NK-92 treated with Interleukin-12 subunit alpha and Interleukin-12 subunit beta, amount 100 ng/mL, for 24 hours (cell line): ENCODE data around the gene RTF2.

ENCODE experiments used
- DNase-seq: peaks from one replicate; lab custom pipeline; 2025; lab: John Stamatoyannopoulos, UW

Gene RTF2, protein sequence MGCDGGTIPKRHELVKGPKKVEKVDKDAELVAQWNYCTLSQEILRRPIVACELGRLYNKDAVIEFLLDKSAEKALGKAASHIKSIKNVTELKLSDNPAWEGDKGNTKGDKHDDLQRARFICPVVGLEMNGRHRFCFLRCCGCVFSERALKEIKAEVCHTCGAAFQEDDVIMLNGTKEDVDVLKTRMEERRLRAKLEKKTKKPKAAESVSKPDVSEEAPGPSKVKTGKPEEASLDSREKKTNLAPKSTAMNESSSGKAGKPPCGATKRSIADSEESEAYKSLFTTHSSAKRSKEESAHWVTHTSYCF

GRCh38 chr20:56468316-56469076, at the start of gene RTF2:
Gene RTF2, plus strand, starts transcription at chr20:56468627. Its CDS starts 71 bp downstream, at chr20:56468698.
- peak; percentile 90 for DNase-seq

GRCh38 chr20:56420028-56420427, 48.4 kb upstream of the RTF2 start:
- no peak for DNase-seq

GRCh38 chr20:56420940-56421688, 47.3 kb upstream of the RTF2 start:
- no peak for DNase-seq

DNA sequence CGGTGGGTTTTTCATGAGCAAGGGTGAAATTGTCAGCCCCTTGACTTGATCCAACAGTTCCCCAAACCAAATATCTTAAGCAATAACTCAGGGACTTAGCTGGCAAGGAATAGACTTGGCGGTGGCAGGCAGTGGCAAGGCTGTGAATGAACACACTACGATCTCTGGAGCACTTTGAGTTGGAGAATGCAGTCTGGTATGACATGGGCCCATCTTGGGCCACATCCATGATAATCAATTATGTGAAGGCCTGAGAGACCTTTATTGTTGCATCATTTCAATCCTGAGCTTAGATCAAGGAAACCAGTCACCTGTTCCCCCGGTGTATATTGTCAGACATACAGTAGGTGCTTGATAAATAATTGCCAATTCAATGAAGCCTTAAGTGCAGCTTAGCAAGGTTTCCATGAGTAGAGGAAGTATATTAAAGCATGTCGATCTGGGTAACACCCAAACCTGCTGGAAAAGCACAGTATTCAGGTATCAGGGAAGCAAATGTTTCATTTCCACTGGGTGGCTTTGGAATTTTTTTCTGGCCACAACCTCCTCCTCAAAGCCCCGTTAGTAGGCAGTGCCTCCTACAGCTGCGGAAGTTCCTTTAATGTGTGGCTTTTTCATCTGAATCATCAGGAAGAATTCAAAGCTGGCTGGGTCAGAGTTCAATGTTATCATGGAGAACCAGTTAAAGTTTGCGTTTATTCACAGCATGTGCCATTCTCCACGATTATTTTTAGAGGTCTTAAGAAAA, 46.2 kb upstream of the RTF2 start:
- no peak for DNase-seq

- no peak for DNase-seq
These were observed 45.6 kb upstream of the RTF2 start for GRCh38 chr20:56422824-56423189.

DNA sequence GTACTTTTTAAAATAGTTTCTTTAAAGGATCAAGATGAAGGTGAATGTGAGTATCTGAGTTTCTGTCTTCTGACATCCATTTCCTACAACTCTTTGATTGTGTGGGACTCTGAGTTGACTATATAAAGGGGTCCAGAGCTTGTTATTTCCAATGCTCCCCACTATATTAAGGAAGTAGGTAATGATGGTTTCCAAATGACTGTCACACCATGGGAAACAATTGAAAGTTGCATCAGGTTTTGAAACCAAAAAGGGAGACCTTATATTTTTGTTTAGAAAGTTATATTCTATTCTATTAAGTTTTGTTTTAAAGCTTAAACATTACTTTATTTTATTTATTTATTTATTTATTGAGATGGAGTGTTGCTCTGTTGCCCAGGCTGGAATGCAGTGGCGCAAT, 45.2 kb upstream of the RTF2 start:
- no peak for DNase-seq

DNA sequence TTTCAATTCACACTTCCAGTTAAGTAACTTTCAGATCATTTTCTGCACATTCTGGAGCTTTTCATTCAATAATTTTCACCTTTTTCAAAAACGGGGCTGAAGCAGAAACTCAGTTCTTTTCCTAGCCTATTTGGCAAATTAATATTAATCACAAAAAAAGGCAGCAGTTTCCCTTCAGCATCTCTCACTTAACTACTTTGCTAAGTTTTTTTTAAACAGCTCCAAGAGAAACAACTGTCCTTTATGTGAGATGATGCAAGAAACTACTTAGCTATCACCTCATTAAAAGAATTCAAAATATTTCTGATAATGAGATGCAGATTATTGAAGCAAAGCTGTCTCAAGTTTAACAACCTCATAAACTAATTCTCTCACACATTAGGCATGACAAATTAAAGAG, 44.5 kb upstream of the RTF2 start:
- no peak for DNase-seq

- DNase-seq: no peak
These were observed 43.5 kb upstream of the RTF2 start for GRCh38 chr20:56424931-56425330.

- DNase-seq: no peak
These were observed 42.4 kb upstream of the RTF2 start for GRCh38 chr20:56426026-56426425.

DNA sequence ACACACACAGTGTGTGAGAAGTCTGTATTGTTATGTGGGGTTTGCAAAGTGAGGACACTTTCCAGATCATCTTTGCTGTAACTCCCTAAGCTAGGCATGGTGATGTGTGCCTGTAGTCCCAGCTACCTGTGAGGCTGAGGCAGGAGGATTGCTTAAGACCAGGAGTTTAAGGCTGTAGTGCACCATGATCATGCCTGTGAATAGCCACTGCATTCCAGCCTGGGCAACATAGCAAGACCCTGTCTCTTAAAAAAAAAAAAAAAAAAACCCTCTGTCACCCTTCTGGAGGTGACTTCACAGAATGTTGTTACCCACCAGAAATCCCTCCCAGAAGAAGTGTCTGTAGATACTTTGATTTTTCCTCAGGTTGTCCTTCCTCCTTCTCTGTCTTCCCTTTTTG, 41.5 kb upstream of the RTF2 start:
- DNase-seq: no peak

DNA sequence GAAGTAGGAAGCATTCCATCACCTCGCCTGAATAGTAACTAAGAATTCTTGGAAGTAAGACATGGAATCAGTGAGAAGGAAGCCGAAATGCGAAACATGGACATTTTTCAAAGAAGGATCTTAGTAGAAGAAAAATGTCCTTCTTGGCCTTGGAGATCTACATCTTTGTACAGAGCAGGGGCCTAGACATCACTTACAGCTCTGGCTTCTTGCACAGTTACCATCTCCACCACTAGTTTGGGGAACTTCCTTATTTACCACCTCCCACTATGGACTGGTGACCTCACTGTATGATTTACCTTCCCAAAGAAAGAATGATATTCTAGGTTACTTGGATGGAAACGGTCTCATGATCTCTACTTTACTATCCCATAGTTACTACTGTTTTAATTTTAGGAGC, 40.6 kb upstream of the RTF2 start:
- DNase-seq: no peak

GRCh38 chr20:56428410-56428809, 40.0 kb upstream of the RTF2 start:
- DNase-seq: no peak

DNA sequence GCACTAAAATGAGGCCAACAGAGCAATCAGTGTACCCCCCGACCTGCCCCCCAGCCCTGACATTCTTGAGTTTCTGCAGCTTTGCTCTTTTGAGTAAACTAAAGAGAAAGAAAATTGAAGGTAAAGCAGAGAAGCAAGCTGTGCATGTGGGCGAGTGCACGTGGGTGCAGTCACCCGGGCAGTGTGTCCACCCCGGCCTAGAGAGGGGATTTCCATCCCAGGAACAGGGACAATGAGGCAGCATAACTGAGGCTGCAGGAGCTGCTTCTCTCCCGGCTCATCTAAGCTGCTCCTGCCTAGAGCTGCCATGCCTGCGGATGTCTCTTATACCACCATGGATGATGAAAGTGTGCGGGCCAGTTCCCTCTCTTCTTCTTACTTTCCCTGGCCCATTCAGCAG, 39.5 kb upstream of the RTF2 start:
- no peak for DNase-seq

DNA sequence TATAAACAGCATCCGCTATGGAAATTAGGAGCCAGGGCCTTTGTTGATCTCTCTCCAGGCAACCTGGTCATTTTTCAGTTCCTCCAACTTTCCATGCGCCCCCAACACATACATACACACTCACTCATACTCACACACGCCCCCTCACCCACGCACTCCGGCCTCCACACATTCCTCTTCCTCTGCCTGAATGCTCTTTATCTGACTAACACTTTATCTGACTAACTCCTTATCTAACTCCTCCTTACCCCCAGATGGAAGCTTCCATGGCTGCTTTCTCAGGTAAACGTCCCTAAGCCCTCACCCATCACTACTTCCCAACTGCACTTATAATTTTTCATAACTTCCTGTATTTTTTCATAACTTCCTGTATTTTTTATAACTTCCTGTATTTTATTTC, 38.9 kb upstream of the RTF2 start:
- no peak for DNase-seq

DNA sequence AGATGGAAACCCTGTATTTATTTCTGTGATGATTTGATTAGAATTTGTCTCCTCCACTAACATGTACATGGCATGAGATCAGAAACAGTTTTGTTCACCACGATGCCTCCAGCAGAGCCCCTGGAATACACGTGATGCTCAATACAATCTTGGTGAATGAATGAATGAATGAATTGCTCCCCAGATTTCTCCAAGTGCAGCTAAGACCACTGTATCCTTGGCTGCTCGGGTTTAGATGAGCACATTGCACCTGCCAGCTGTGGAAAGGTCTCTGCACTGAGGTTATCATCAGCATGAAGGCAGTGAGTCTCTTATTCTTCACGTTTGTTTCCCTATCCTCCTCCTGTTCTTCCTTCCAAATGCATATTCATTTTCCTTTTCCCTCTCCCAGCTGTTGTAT, 38.5 kb upstream of the RTF2 start:
- no peak for DNase-seq

DNA sequence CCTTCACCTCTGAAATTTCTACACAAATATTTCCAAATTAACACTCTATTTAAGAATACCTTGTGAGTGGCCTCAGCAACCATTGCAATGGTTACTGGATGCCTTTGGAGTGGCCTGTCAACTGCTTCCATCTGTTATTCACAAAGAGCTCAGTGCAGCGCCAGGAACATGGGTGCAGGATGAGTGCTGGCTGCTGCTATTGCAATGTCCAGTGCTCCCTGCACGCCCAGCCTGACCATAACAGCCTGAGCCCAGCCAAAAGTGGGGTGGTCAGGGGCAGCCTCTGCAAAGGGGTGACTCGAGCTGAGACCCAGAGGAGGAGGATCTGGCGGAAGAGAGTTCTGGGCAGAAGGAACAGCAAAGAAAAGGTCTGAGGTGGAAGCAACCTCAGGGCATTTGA, 38.0 kb upstream of the RTF2 start:
- DNase-seq: no peak

GRCh38 chr20:56430957-56431356, 37.5 kb upstream of the RTF2 start:
- no peak for DNase-seq

GRCh38 chr20:56431471-56431870, 37.0 kb upstream of the RTF2 start:
- no peak for DNase-seq

DNA sequence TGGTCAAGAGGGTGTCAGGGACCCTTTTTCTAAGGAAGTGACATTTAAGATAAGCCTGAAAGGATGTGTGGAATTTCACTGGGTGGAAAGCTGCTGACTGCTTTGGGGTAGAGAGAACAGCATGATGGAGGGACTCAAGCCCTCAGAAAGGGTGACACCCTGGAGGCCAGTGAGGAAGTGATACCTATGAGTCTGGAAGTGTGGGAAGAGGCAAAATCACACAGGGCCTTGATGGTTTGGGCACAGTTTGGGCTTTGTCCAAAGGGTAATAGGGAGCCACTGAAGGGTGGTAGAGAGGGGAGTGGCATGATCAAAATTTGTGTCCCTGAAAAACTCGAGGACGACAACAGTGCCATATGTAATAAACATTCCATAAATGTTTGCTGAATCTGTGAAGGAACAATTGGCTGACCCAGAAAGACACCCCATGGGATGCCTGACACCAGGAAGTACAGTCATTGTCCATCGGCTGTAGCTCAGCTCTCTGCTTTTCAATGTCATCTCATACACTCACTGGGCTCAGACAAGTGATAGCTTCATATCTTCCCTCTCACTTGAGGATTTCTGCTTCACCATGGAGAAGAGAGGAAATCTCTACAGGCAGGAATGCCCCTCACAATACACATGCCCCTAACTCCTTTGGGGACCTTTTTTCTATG, 35.1 kb upstream of the RTF2 start:
- no peak for DNase-seq

DNA sequence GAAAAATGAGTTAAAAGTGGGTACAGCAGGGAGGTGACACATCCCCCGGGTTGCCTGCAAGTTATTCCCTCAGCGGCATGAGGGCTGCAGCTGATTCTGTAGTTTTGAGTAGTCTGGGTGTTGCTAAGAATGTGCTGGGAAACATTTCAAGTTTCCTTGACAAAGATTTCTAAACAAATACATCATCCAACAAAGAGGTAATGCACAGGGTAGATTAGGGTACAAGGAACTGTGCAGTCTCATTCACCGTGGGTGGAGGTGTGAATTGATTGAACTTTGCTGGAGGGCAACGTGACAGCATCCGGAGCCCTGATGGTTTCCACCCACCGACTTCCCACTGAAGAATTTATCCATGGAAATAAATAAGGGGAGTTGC, 34.6 kb upstream of the RTF2 start:
- DNase-seq: no peak

- DNase-seq: no peak
These were observed 31.0 kb upstream of the RTF2 start for GRCh38 chr20:56437196-56437960.
